Osteocyte (in vitro differentiated cells): ENCODE measurements around the gene RXRA. TPM values are rescaled to one million over a fixed set of nuclear protein-coding genes. Genes with fewer than 3 reads are reported as not detected.

Experiments used
- DNase-seq: peaks from one replicate; pipeline ENCODE4 v3.0.0; 2021; ENCODE audit warnings: mixed read lengths; ENCODE audit not compliant: unreplicated experiment; ENCODE audit errors: extremely low spot score
- H3K27ac Mint-ChIP-seq: one replicate; pipeline ENCODE4 v1.8.0; 2021; ENCODE audit warnings: mild to moderate bottlenecking, mixed read lengths; ENCODE audit not compliant: unreplicated experiment
- H3K27me3 Mint-ChIP-seq: one replicate; pipeline ENCODE4 v1.8.0; 2021; ENCODE audit warnings: mixed read lengths; ENCODE audit not compliant: unreplicated experiment
- H3K36me3 Mint-ChIP-seq: one replicate; pipeline ENCODE4 v1.8.0; 2021; ENCODE audit warnings: mixed read lengths; ENCODE audit not compliant: unreplicated experiment
- H3K4me1 Mint-ChIP-seq: one replicate; pipeline ENCODE4 v1.8.0; 2021; ENCODE audit warnings: mixed read lengths; ENCODE audit not compliant: unreplicated experiment
- H3K4me3 Mint-ChIP-seq: one replicate; pipeline ENCODE4 v1.8.0; 2021; ENCODE audit warnings: mild to moderate bottlenecking, moderate library complexity, mixed read lengths; ENCODE audit not compliant: unreplicated experiment
- H3K9me3 Mint-ChIP-seq: one replicate; pipeline ENCODE4 v1.8.0; 2021; ENCODE audit warnings: mixed read lengths; ENCODE audit not compliant: unreplicated experiment
- total RNA-seq: library from RNA; stranded (reverse); gene quantifications from 2 replicates; pipeline ENCODE4 v1.2.1, GENCODE V29; 2021
- TF ChIP-seq, protein P1 (sequence below): fragments of 200-600 bp; sonication (generic); IDR thresholded peaks from 2 replicates; pipeline ENCODE4 v1.5.0; 2021; ENCODE audit warnings: antibody characterized with exemption, mild to moderate bottlenecking, moderate library complexity

Gene RXRA
- total RNA-seq, 1 donor from 2014 or later, result 82.2 TPM

DNA sequence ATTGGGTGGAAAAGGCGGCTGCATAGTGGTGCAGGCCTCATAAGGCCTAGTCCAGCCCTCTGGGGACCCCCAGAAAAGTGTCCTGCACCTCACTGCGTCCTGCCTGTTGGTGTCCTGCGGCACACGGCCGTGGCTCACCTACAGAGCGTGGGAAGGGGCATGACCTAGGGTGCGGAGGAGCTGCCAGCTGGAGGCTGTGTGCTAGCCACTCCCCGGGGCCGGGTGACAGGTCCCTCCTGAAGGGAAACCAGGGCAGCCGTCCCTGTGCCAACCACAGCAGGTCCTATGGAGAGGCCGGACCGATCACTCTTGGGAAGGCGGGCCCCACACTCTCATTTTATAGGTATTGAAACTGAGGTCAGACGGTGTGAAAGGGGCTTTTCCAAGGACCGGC, 150.7 kb downstream of the RXRA start:
- peaks cover 32% of the 10 kb centered on the region for H3K4me1 Mint-ChIP-seq
- no peaks in the 10 kb centered on the region for H3K27me3 Mint-ChIP-seq
- no peaks in the 10 kb centered on the region for H3K36me3 Mint-ChIP-seq
- no peak overlapping the region for H3K27ac Mint-ChIP-seq
- no peak overlapping the region for H3K4me3 Mint-ChIP-seq
- TF ChIP-seq, protein P1, sequence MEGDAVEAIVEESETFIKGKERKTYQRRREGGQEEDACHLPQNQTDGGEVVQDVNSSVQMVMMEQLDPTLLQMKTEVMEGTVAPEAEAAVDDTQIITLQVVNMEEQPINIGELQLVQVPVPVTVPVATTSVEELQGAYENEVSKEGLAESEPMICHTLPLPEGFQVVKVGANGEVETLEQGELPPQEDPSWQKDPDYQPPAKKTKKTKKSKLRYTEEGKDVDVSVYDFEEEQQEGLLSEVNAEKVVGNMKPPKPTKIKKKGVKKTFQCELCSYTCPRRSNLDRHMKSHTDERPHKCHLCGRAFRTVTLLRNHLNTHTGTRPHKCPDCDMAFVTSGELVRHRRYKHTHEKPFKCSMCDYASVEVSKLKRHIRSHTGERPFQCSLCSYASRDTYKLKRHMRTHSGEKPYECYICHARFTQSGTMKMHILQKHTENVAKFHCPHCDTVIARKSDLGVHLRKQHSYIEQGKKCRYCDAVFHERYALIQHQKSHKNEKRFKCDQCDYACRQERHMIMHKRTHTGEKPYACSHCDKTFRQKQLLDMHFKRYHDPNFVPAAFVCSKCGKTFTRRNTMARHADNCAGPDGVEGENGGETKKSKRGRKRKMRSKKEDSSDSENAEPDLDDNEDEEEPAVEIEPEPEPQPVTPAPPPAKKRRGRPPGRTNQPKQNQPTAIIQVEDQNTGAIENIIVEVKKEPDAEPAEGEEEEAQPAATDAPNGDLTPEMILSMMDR, result no peak
- no peak for DNase-seq
- no peaks in the 10 kb centered on the region for H3K9me3 Mint-ChIP-seq

DNA sequence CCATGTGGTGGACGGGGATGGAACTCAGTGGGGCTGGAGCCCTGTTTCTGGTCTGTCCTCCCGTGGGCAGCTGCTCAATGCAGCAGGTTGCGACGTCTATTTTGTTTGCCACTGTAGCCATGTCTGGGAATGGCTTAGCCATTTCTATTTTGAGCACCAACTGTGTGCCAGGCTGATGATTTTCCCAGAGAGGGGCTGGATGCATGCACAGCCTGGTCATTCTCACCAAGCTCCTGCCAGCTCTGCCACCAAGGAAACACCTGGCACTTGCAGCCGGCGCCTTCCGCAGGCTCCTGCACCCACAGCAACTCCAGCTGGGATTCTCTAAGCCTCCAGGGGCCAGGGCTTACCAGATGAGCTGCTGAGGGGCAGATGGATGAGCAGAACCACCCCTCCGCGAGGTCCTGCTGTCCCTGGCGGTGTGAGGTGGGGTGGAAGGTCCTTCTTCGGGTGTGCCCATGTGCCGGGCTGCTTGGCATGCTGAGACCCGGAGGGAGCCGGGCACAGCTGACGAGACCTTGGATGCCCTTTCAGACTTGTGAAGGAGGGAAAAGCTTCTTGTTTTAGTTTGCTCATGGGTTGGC, 151.2 kb downstream of the RXRA start:
- Mint-ChIP-seq H3K9me3 (no peaks in the 10 kb centered on the region), H3K27me3 (no peaks in the 10 kb centered on the region), H3K4me1 (peaks cover 28% of the 10 kb centered on the region), H3K4me3 (no peak overlapping the region), H3K27ac (no peak overlapping the region), H3K36me3 (no peaks in the 10 kb centered on the region)
- DNase-seq, result no peak
- TF ChIP-seq, protein P1, result no peak

DNA sequence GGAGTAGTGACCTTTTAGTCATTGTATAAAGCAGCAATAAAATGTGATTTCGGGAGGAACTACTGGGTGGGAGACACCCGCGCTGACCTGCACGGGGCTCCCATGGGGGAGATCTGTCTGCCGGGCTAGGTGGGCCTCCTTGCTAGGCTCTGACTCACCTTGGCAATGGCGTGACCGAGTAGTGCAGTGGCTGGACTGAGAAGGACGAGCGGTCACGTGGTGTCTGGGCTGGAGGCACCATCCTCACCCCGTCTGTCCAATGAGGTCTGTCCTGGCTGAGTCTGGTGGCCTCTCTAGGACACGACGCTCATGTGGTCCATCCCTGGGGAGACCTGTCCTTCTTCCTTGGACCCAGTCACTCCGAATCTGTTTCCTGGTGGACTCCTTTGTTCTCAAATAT, 151.7 kb downstream of the RXRA start:
- H3K4me1 Mint-ChIP-seq, result peaks cover 28% of the 10 kb centered on the region
- H3K27ac Mint-ChIP-seq, result no peak overlapping the region
- H3K27me3 Mint-ChIP-seq, result no peaks in the 10 kb centered on the region
- H3K4me3 Mint-ChIP-seq, result no peak overlapping the region
- no peaks in the 10 kb centered on the region for H3K9me3 Mint-ChIP-seq
- H3K36me3 Mint-ChIP-seq, result no peaks in the 10 kb centered on the region
- TF ChIP-seq, protein P1, result no peak
- DNase-seq, result no peak

DNA sequence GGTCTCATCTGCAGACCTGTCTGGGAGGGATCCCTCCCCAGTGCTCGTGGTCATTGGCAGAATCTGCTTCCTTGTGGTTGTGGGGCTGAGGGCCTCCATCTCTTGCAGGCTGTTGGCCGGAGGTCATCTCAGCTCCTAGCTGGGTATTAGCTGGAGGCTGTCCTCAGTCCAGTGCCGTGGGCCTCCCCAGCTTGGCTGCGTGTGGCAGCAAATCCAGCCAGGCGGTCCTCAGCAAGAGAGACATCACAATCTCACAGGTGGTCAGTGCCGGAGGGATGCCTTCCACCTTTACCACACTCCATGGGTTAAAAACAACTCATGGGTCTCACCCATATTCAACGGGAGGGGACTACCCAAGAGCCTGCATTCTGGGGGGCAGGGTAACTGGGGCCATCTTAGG, 155.5 kb downstream of the RXRA start:
- DNase-seq, result no peak
- Mint-ChIP-seq H3K36me3 (no peaks in the 10 kb centered on the region), H3K9me3 (no peaks in the 10 kb centered on the region), H3K4me3 (no peak overlapping the region), H3K27ac (no peak overlapping the region), H3K27me3 (no peaks in the 10 kb centered on the region), H3K4me1 (peaks cover 3% of the 10 kb centered on the region)
- TF ChIP-seq, protein P1, result no peak

DNA sequence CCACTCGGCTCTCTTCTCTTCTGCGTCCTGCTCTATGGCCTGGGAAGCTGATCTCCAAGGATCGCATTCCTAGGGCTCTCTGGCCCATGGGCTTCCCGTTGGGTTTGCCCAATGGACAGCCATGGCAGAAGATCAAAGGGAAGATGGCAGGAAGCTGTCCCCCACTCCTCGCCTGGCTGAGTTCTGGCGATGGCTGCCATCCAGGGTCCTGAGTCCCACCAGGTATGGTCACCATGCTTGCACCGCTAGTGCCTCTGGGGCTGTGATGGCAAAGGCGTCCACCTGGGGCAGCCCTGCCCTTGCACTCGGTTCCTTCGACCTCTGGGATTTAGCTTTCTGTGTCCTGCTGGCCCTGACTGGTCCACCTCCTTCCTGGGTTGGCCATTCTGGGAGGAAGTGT, 156.0 kb downstream of the RXRA start:
- Mint-ChIP-seq H3K27me3 (no peaks in the 10 kb centered on the region), H3K4me1 (peaks cover 3% of the 10 kb centered on the region), H3K4me3 (no peak overlapping the region), H3K36me3 (no peaks in the 10 kb centered on the region), H3K27ac (no peak overlapping the region), H3K9me3 (no peaks in the 10 kb centered on the region)
- DNase-seq, result no peak
- TF ChIP-seq, protein P1, result no peak
